ENCODE measurements around the gene TPGS2. TPM values are rescaled to one million over a fixed set of nuclear protein-coding genes. Genes with fewer than 3 reads are reported as not detected.

Gene TPGS2
- total and polyA plus RNA-seq, 2 of the 8 experiments (the other 6 are each of a cell fraction or from before 2014, with no cell fraction given), result 151 to 273 TPM

DNA sequence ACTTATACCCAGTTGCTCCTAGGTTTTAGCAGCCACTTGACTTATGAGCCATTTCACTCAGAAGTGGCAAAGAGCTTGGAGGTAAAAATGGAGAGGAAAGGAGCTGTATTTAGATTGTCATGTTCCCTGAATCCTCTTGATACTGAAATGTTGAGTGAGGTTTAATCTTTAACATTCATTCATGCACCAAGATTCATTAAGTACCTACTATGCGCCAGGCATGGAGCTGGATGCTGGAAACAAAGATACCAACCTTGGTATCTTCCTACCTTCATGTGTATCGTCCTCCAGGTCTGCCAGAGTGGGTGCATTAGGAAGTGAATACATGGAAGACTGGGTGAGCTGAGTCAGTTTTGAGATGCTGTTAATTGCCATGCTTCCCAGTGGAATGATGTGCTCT lies 23.7 kb downstream of the TPGS2 start:
- no peak for FAIRE-seq
- no peak overlapping the region for H2BK12ac ChIP-seq (ENCODE audit: low read depth, low read length)
- WGBS, 2 experiments (ENCODE audit: extremely low coverage in 1 of 2, insufficient coverage in 1 of 2, insufficient read length in 1 of 2, insufficient replicate concordance in 2 of 2, low coverage in 1 of 2, low lambda C conversion rate in 2 of 2, missing lambda C conversion rate in 1 of 2), result 88% methylated on average over 2 of the region's 2 CpGs; no CpG with 5 or more reads in 1 of the 2 experiments
- no peak overlapping the region for H3K56ac ChIP-seq (replicated peaks; ENCODE audit: insufficient read length, low read depth, low read length)
- H3K14ac ChIP-seq (ENCODE audit: insufficient read length), result no peak overlapping the region
- no peak overlapping the region for H2BK15ac ChIP-seq (ENCODE audit: low read length)
- no peak overlapping the region for H2AK5ac ChIP-seq (ENCODE audit: low read depth, low read length)
- H3K27ac ChIP-seq (ENCODE audit: low read depth, low read length), result no peak overlapping the region
- no peak for DNase-seq (ENCODE audit: low read depth in 1 of 2, low spot score in 2 of 2)
- no peak overlapping the region for H3K9ac ChIP-seq (replicated peaks in 1 of 4; ENCODE audit: extremely low read depth in 1 of 4, low read depth in 3 of 4, low read length in 3 of 4)
- no peak overlapping the region for H2AFZ ChIP-seq (ENCODE audit: low read length)
- TF ChIP-seq POU5F1 (IDR thresholded peaks at IDR 0.05; ENCODE audit: low read depth, low read length) (no peak), CHD1 (IDR thresholded peaks at IDR 0.05; ENCODE audit: low read depth, low read length) (no peak)
- H4K5ac ChIP-seq (ENCODE audit: insufficient read length, low read depth, low read length), result no peak overlapping the region
- H3K36me3 ChIP-seq (ENCODE audit: control insufficient read depth in 2 of 4, insufficient read depth in 4 of 4, low read length in 3 of 4), result peaks cover 9 to 65% (median 44%) of the 10 kb centered on the region in 4 experiments
- ChIA-PET POLR2A (ENCODE audit: partially characterized antibody) (no interaction called here), CTCF (ENCODE audit: partially characterized antibody) (interaction anchor here (0.7 kb wide), 1 partner anchor 23 kb away, joined by 3 read pairs; no protein-coding TSS in a partner anchor)
- H3K27me3 ChIP-seq (replicated peaks in 1 of 4; ENCODE audit: control insufficient read depth in 3 of 4, extremely low read depth in 1 of 4, insufficient read depth in 3 of 4, low read length in 3 of 4), result no peaks in the 10 kb centered on the region
- H3K4me1 ChIP-seq (replicated peaks in 1 of 4; ENCODE audit: control insufficient read depth in 3 of 4, insufficient read depth in 4 of 4, low read length in 3 of 4), result no peaks in the 10 kb centered on the region
- H4K91ac ChIP-seq (replicated peaks; ENCODE audit: insufficient read length, low read length), result no peak overlapping the region
- H3K23ac ChIP-seq (ENCODE audit: insufficient read length), result no peak overlapping the region
- H3K4ac ChIP-seq (replicated peaks; ENCODE audit: insufficient read length, low read depth, low read length), result no peak overlapping the region
- H3K4me3 ChIP-seq (ENCODE audit: extremely low read depth in 1 of 4, insufficient read depth in 2 of 4, low read depth in 3 of 4, low read length in 4 of 4), result no peak overlapping the region
- H3K18ac ChIP-seq (ENCODE audit: extremely low read depth, low read length), result no peak overlapping the region
- no peak overlapping the region for H2BK5ac ChIP-seq (ENCODE audit: low read depth, low read length)
- H3K79me2 ChIP-seq (ENCODE audit: control insufficient read depth in 1 of 2, insufficient read depth in 2 of 2, low read length in 2 of 2), result no peaks in the 10 kb centered on the region
- no peaks in the 10 kb centered on the region for H3K9me3 ChIP-seq (ENCODE audit: insufficient read depth in 2 of 2, low read depth in 1 of 2, low read length in 1 of 2)
- no peak overlapping the region for H2BK120ac ChIP-seq (replicated peaks; ENCODE audit: low read depth, low read length)
- H4K8ac ChIP-seq (ENCODE audit: extremely low read depth, insufficient read depth, low read length), result no peak overlapping the region
- no peak overlapping the region for H2BK20ac ChIP-seq (ENCODE audit: low read length)
- no peak overlapping the region for H3K4me2 ChIP-seq (ENCODE audit: insufficient read depth in 1 of 2, low read depth in 2 of 2, low read length in 2 of 2)
- no peaks in the 10 kb centered on the region for H3K23me2 ChIP-seq (ENCODE audit: low read depth, low read length)
- H3K79me1 ChIP-seq (ENCODE audit: low read depth, low read length), result no peaks in the 10 kb centered on the region
- H4K20me1 ChIP-seq (replicated peaks in 1 of 2; ENCODE audit: control insufficient read depth in 1 of 2, insufficient read depth in 2 of 2, low read length in 2 of 2), result peaks cover 2 to 9% of the 10 kb centered on the region in 2 experiments

Data from H1 (cell line).